GM08714 (cell line): ENCODE results near the gene TBXAS1.

Source experiments
- H3K4me3 ChIP-seq: fragments of 200-500 bp; sonication (Bioruptor generic); 2 replicates; pipeline ENCODE4 v1.5.1; 2014; ENCODE audit warnings: mild to moderate bottlenecking, low read length, inconsistent platforms
- ZNF274 ChIP-seq: IDR thresholded peaks from 2 replicates; pipeline ENCODE4 v1.6.1; 2012; ENCODE audit warnings: mild to moderate bottlenecking, low read depth, low read length

The TBXAS1 gene

DNA sequence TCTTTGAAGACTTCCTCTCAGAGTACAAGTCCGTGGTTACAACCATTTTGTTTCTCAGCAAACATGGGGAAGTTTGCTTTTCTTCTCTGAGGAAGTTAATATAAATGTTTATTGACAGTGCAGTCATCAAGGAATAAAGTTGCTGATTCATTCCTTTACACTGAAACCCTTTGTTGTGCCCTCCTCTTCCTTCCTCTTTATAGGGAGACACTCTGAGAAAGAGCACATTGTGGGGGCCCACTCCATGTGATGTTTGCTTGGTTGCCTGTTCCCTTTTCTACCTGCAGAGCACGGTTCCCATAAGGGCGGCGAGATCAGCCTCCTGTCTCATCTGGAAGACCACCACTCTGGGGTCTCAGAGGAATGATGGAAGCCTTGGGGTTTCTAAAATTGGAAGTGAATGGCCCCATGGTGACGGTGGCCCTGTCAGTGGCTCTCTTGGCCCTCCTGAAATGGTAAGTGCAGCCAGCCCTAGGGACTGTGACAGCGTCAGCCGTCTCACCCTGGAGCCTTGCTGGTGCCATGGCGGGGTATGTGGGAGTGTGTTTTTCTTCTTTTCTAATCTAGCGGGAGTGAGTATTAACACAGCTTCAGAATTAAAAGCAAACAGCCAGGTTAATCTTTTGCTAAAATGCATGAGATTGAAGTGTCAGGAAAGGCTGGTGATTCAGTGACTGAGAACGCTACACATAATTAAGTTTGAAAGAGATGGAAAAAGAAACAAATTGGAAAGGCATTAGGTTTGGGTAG lies at the start of gene TBXAS1:
Gene TBXAS1, plus strand, starts transcription at position 240 of the 750 bp plus-strand sequence. Its CDS starts 127 bp downstream, at position 367.
- peak within 1 kb of the TSS; percentile 54; the same call in 1 of the 2 replicates for H3K4me3 ChIP-seq
- no peak for TF ChIP-seq ZNF274

DNA sequence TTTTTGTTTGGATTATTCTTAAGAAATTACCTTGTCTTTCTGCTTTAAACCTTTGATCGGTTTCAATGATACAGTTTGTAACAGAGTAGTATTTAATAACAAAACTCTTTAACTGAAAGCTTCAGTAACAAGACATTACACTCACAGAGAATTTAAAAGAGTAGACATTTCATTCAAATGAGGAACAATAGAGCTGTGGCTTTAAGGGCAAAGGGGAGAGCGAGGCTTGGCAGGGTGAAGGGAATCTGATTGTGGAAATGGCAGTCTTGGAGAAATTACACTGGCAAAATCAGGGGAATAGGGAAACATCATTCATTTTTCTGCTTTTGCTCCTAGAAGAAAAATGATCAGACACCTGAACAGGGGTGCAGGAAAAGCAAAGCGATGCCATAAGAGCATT lies 46.1 kb upstream of the TBXAS1 start:
- no peak for TF ChIP-seq ZNF274
- no peak overlapping the region for H3K4me3 ChIP-seq

DNA sequence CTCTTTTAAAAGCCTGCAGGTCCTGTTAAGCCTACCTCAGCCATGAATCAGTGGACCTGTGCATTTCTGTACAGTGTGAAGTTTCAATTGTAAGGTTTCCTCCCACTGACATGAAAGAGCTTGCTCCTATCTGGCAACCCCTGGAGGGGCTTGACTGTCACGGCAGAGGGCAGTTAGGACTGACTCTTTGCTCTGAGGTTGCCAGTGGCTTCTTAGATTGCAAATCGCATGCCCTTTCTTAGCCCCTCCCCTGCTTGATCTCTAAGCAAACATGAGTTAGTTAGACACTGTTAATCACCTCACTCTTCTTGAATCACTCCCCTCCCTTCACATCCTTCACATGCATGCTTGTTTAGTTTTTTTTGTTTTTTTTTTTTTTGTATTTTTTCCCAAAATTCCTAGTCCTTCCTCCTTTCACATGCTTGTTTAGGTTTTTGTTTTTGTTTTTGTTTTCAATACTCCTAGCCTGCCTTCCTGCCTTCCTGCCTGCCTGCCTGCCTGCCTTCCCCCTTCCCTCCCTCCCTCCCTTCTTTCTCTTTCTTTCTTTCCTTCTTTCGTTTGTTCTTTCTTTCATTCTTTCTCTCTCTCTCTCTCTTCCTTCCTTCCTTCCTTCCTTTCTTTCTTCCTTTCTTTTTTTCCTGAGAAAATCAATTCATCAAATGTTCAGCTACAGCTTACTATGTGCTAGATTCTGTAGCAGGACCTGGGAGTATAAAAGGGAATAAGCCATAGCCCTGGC lies 45.2 kb upstream of the TBXAS1 start:
- no peak overlapping the region for H3K4me3 ChIP-seq
- no peak for TF ChIP-seq ZNF274

DNA sequence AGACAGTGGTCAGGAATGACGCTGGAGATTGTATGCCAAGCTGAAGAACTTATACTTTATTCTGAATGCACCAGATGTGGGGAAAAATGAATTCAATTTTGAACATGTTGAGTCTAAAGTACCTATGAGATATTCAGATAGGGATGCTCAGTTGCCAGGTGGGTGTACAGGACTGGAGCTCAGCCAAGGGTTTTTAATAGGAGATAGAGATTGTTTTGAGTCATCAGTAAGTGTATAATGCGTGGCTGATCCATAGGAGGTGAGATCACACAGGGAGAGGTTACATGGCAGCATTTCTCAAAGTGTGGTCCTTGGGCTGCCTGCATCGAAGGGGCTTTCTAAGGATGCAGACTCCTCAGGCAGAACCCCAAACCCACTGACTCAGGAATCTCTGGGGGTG lies 44.4 kb upstream of the TBXAS1 start:
- TF ChIP-seq ZNF274, result no peak
- no peak overlapping the region for H3K4me3 ChIP-seq

DNA sequence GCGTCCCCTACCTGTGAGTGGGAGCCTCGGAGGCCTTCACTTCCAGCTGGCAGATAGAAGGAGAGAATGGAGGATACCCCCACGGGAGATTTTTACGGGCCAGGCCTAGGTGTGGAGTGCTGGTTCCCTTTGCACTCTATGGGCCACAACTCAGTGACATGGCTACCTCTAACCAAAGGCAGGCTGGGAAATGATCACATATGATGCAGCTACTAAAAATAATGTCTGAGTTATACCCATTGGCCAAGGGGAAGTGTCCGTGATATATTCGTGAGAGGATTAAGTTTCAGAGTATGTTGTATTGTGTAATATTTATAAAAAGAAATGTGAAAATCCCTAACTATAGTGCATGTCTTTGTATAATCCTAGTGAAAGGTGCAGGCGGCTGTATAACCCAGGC lies 37.7 kb upstream of the TBXAS1 start:
- no peak for TF ChIP-seq ZNF274

DNA sequence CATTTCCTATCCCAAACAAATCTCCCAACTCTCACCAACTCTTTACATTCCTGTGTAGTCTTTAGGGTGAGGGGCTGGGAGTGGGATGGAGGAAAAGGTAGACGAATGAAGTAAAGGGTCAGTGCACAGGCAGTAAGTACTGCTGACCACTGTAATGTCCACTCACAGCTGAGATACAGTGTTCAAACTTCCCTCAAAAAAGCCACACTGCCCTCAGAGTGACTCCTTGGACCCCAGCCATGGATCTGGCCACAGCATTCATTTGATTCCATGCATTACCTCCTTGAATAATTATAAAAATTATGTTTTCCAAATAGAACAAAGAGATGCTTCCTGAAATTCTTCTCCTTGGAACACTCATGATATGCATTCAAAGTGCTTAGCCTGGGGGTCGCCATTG lies 31.5 kb upstream of the TBXAS1 start:
- TF ChIP-seq ZNF274, result no peak
- no peak overlapping the region for H3K4me3 ChIP-seq

More for the DNA sequence above, 37.7 kb upstream of the TBXAS1 start:
- no peak overlapping the region for H3K4me3 ChIP-seq

DNA sequence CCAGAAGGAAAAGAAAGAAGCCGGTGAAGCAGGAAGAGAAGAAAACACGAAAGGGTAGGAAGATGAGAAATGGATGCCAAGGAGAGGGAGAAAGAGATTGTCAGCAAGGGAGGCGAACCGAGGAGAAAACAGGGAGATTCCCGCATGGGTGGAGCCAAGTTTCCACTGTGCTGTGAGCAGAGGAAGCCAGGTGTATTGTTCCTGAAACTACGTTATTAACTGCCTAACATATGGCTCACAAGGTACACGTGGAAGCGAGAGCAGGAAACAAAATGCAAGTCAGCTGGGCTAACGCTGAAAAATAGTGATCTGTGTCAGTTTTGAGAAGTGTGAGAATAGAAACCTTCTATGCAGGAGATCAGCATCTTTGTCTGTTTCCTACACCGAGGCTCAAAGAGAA lies 30.8 kb upstream of the TBXAS1 start:
- H3K4me3 ChIP-seq, result no peak overlapping the region; the same call in 1 of the 2 replicates
- TF ChIP-seq ZNF274, result no peak

DNA sequence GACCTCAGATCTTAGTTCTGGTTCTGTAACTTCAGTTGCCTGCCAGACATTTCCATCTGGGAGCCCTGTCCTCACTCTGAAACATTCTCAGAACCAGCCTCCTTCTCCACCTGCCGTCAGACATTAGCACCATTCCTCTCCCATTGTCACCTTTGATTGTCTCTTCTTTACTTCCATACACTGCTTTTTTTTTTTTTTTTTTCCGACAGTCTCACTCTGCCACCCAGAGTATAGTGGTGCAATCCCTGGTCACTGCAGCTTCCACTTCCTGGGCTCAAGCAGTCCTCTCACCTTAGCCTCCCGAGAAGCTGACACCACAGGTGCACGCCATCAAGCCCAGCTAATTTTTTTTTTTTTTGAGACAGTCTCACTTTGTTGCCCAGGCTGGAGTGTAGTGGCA lies 30.2 kb upstream of the TBXAS1 start:
- H3K4me3 ChIP-seq, result no peak overlapping the region
- no peak for TF ChIP-seq ZNF274

DNA sequence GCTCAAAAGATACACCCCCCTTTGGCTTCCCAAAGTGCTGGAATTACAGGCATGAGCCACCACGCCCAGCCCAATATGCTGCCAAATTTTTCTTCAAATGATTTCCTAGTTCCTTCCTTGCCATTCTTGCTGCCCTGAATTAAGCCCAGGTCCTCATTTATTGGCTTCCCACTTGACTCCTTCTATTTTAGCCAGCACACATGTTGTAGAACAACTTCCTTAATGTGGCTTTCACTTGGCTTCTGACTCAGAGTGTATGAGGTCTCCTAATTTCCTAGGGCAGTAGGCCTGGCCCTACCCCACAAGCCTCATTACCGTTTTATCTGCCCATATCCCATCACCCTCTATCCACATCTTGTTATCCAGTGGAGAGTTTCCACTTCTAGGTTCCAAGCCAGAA lies 29.5 kb upstream of the TBXAS1 start:
- H3K4me3 ChIP-seq, result no peak overlapping the region
- no peak for TF ChIP-seq ZNF274

DNA sequence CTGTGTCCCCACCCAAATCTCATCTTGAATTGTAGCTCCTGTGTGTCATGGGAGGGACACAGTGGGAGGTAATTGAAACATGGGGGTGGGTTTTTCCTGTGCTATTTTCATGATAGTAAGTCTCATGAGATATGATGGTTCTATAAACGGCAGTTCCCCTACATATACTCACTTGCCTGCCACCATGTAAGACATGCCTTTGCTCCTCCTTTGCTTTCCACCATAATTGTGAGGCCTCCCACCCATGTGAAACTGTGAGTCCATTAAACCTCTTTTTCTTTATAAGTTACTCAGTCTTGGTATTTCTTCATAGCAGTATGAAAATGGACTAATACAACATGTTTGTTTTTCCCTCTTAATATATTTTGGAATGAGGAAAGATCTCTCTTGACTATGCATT lies 24.5 kb upstream of the TBXAS1 start:
- no peak overlapping the region for H3K4me3 ChIP-seq
- TF ChIP-seq ZNF274, result no peak

DNA sequence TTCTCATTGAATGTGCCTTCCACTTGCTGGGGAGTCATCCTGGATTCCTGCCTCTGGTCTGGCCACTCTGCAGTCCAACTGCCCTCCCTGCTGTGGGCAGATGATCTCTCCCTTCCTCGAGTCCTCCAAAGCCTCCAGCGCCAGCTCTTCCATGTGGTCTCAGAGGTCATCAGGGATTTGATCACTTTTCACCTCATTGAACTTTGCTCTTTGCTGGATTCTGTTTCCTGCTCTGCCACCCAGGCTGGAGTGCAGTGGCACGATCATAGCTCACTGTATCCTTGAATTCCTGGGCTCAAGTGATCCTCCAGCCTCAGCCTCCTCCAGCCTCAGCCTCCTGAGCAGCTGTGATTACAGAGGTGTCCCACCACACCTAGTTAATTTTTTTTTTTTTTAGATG lies 22.1 kb upstream of the TBXAS1 start:
- TF ChIP-seq ZNF274, result no peak
- no peak overlapping the region for H3K4me3 ChIP-seq

DNA sequence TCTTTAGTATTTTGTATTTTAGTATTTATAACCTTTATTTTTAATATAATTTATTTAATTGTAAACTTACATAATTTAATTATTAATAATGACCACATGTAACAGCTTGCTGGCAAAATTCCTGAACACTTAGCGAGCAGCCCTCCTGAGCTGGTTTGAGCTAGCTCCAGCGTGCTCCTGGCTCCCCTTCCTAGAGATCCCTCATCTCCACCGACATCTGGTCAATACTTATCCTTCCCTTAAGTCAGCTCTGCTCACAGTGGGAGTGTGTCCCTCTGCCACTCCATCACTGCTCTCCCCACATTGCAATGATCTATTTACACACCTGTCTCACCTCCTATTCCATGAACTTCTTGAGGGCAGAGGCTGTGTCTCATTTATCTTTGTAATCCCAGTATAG lies 20.6 kb upstream of the TBXAS1 start:
- no peak overlapping the region for H3K4me3 ChIP-seq
- TF ChIP-seq ZNF274, result no peak

DNA sequence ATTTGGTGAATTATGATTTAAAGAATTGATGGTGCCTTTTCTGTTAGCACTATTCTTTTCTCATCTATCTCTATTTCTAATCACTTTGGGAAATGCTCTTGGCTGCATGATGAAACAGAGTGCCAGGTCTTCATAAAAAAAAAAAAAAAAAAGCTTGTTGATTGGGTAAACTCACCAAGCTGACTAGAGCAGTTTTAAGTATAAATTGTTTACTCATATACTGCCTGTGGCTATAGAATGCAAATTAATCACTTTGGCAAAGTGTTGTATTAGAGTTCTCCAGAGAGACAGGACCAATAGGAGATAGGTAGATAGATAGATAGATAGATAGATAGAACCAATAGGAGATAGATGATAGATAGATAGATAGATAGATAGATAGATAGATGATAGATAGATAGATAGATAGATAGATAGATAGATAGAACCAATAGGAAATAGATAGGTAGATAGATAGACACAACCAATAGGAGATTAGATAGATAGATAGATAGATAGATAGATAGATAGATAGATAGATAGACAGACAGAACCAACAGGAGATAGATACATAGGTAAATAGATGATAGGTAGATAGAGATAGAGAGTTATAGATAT lies 20.1 kb upstream of the TBXAS1 start:
- no peak for TF ChIP-seq ZNF274
- no peak overlapping the region for H3K4me3 ChIP-seq

DNA sequence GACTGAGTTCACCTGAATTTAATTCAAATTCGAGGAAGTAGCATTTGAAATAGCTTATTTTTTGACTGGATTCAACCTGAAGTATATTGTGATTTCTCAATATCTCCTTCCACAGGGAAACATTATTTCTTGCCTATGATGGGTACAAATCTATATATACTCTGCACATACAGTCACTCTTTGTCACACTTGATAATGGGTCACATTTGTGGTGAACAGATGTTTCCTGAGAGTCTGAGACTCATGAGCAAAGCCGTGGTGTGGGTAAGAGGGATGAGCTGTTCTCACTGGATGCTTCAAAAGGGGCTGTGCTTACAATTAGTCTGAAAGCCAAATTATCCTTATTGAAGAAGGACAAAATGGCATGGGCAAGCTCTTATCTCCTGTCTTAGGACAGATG lies 18.0 kb upstream of the TBXAS1 start:
- H3K4me3 ChIP-seq, result no peak overlapping the region
- TF ChIP-seq ZNF274, result no peak

DNA sequence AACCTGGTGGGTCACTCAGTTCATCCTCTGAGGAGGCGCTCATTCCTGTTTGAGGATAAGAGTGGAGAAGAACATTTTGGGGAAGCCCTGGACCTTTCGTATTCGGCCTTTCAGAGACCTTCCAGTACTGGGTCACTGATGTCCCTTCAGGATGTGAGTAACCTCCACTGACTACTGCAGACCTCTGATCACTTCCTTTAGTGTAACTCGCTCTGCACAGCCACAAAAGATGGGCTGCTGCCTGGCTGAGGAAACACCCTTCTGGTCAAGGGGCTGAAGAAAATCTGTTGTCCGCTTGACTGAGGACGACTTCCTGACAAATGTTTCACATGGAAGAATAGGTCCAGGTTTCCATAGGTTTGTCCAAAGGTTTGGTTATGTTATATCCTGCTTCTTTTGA lies 15.9 kb upstream of the TBXAS1 start:
- no peak overlapping the region for H3K4me3 ChIP-seq
- TF ChIP-seq ZNF274, result no peak
